ENCODE measurements around the gene TBCD. TPM values are rescaled to one million over a fixed set of nuclear protein-coding genes. Genes with fewer than 3 reads are reported as not detected.

TBCD gene
- total and polyA plus RNA-seq, 9 of the 15 experiments (the other 6 are each of a cell fraction or from before 2014, with no cell fraction given), result 8.9 to 98.5 (median 28.0) TPM

DNA sequence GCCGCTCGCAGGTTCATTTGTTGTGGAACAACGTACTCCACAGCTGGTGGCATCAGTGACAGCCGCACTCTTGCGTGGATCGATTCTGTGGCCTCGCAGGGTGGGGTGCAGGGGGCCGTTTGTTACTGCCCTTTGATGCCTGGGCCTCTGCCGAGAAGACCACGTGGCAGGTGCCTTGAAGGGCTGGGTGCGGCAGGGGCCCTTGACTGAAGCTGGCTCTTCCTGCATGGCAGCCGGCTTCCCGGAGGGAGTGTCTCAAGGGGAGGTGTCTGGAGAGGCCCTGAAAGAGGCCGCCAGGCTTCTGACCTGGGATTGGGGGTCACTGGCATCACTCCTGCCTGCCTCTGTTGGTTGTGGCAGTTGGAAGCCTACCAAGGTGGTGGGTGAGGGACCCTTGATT, 43.8 kb downstream of the TBCD start:
- DNase-seq (ENCODE audit: extremely low read depth in 1 of 4, low spot score in 3 of 4), result no peak
- Histone ChIP-seq H3K9me3 (replicated peaks; ENCODE audit: control insufficient read depth, insufficient read depth, low read depth, low read length) (no peaks in the 10 kb centered on the region), H3K9me1 (ENCODE audit: control insufficient read depth, insufficient read depth, low read length) (peaks cover 3% of the 10 kb centered on the region), H3K27ac (ENCODE audit: extremely low read depth, low read depth, low read length) (no peak overlapping the region), H3K9ac (ENCODE audit: insufficient read depth in 1 of 2, low read depth in 2 of 2, low read length in 2 of 2) (peak overlapping the region in 1 of 2 experiments; percentile 26; a peak in 2 of 4 replicates), H3K36me3 (ENCODE audit: control insufficient read depth, insufficient read depth, low read length) (peaks cover 48% of the 10 kb centered on the region; the same call in 2 of the 3 replicates), H3K4me1 (replicated peaks in 1 of 2; ENCODE audit: control insufficient read depth in 2 of 2, insufficient read depth in 2 of 2, low read length in 2 of 2) (peaks cover 0 to 7% of the 10 kb centered on the region in 2 experiments; a peak in 2 of 5 replicates), H2AFZ (ENCODE audit: low read depth, low read length) (no peak overlapping the region), H3K4me3 (no peak overlapping the region), H3K27me3 (ENCODE audit: control insufficient read depth in 2 of 2, insufficient read depth in 2 of 2, low read length in 2 of 2) (no peaks in the 10 kb centered on the region), H3K79me2 (ENCODE audit: control insufficient read depth, insufficient read depth, low read length) (0 out of 3 replicates have a peak, but pooled peaks cover 4% of the 10 kb centered on the region), H3K4me2 (ENCODE audit: insufficient read depth, low read length) (no peak overlapping the region), H4K20me1 (replicated peaks; ENCODE audit: control insufficient read depth, insufficient read depth, low read length) (0 out of 2 replicates have a peak, but pooled peaks cover 3% of the 10 kb centered on the region)
- BruUV-seq (replicated peaks), result no TSS peak
- ChIA-PET CTCF (ENCODE audit: low intra/inter-chr PET ratio) (interaction anchor here (0.5 to 0.7 kb wide), 2 partner anchors 81 to 408 kb away, joined by 3 read pairs; no protein-coding TSS in a partner anchor), POLR2A (interaction anchor here (0.6 kb wide), 1 partner anchor 590 kb away, joined by 3 read pairs; no protein-coding TSS in a partner anchor)
- TF ChIP-seq KLF1 (tag; IDR thresholded peaks at IDR 0.05) (no peak), TAF15 (IDR thresholded peaks at IDR 0.05; ENCODE audit: low read depth, low read length) (no peak), ZNF707 (CRISPR knock-in tag; conservative IDR thresholded peaks at IDR 0.05) (no peak), BMI1 (IDR thresholded peaks at IDR 0.05; ENCODE audit: low read length) (no peak), PML (IDR thresholded peaks at IDR 0.05; ENCODE audit: low read length) (no peak), PHF8 (IDR thresholded peaks at IDR 0.05; ENCODE audit: borderline replicate concordance, low read length) (no peak)
- TF ChIP-seq, protein P1, sequence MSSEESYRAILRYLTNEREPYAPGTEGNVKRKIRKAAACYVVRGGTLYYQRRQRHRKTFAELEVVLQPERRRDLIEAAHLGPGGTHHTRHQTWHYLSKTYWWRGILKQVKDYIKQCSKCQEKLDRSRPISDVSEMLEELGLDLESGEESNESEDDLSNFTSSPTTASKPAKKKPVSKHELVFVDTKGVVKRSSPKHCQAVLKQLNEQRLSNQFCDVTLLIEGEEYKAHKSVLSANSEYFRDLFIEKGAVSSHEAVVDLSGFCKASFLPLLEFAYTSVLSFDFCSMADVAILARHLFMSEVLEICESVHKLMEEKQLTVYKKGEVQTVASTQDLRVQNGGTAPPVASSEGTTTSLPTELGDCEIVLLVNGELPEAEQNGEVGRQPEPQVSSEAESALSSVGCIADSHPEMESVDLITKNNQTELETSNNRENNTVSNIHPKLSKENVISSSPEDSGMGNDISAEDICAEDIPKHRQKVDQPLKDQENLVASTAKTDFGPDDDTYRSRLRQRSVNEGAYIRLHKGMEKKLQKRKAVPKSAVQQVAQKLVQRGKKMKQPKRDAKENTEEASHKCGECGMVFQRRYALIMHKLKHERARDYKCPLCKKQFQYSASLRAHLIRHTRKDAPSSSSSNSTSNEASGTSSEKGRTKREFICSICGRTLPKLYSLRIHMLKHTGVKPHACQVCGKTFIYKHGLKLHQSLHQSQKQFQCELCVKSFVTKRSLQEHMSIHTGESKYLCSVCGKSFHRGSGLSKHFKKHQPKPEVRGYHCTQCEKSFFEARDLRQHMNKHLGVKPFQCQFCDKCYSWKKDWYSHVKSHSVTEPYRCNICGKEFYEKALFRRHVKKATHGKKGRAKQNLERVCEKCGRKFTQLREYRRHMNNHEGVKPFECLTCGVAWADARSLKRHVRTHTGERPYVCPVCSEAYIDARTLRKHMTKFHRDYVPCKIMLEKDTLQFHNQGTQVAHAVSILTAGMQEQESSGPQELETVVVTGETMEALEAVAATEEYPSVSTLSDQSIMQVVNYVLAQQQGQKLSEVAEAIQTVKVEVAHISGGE (CRISPR knock-in tag; IDR thresholded peaks at IDR 0.05), result no peak
- TF ChIP-seq, protein P2, sequence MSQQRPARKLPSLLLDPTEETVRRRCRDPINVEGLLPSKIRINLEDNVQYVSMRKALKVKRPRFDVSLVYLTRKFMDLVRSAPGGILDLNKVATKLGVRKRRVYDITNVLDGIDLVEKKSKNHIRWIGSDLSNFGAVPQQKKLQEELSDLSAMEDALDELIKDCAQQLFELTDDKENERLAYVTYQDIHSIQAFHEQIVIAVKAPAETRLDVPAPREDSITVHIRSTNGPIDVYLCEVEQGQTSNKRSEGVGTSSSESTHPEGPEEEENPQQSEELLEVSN (IDR thresholded peaks at IDR 0.05; ENCODE audit: borderline replicate concordance in 1 of 2, extremely low read depth in 1 of 2, insufficient read depth in 1 of 2, insufficient read length in 1 of 2, low read depth in 1 of 2, low read length in 1 of 2, poor library complexity in 1 of 2, severe bottlenecking in 1 of 2), result no peak
- FAIRE-seq, result no peak
- intact Hi-C loops (cut with micrococcal nuclease), result no loop called here
- no peak for ATAC-seq
- in situ Hi-C loops (cut with MboI), result no loop called here
- 95% methylated on average over 11 of the region's 14 CpGs for WGBS (ENCODE audit: insufficient coverage, low coverage, missing lambda C conversion rate)
